Kidney (tissue), 14 donors: ENCODE data around the gene ATP13A3. TPM values are rescaled to one million over a fixed set of nuclear protein-coding genes. Genes with fewer than 3 reads are reported as not detected.

ENCODE experiments used
- DNase-seq, 5 donors: peaks; one replicate each; pipeline ENCODE4 v3.0.0-alpha.2; 2013 to 2020
- FAIRE-seq: peaks from 2 replicates; lab custom pipeline; 2012; peaks lifted over from hg19 to GRCh38; lab: Jason Lieb, UNC
- H3K27ac ChIP-seq, 2 donors: one replicate each; pipeline ENCODE4 v1.7.0; 2013; ENCODE audit warnings: low read depth in 2 of 2, low read length in 2 of 2, inconsistent platforms in 1 of 2
- H3K27me3 ChIP-seq: one replicate; pipeline ENCODE4 v1.7.1; 2013; ENCODE audit warnings: low read length, inconsistent platforms; ENCODE audit not compliant: control insufficient read depth, insufficient read depth
- H3K36me3 ChIP-seq, 3 donors: one replicate each; pipeline versions ENCODE4 v1.7.0 to v1.7.1; 2013; ENCODE audit warnings: low read length in 3 of 3, control low read depth in 1 of 3, inconsistent platforms in 1 of 3; ENCODE audit not compliant: insufficient read depth in 3 of 3, control insufficient read depth in 2 of 3
- H3K4me1 ChIP-seq, 3 donors: one replicate each; pipeline versions ENCODE4 v1.7.0 to v1.7.1; 2013; ENCODE audit warnings: low read length in 3 of 3, inconsistent platforms in 1 of 3, low read depth in 1 of 3; ENCODE audit not compliant: control insufficient read depth in 2 of 3, insufficient read depth in 2 of 3
- H3K4me3 ChIP-seq, 3 donors: one replicate each; pipeline versions ENCODE4 v1.7.0 to v1.8.1; 2013; ENCODE audit warnings: low read length in 3 of 3, control low read depth in 1 of 3, inconsistent platforms in 1 of 3
- H3K9ac ChIP-seq, 3 donors: one replicate each; pipeline versions ENCODE4 v1.7.0 to v1.7.1; 2013; ENCODE audit warnings: low read length in 3 of 3, control low read depth in 1 of 3, inconsistent platforms in 1 of 3
- H3K9me3 ChIP-seq, 3 donors: one replicate each; pipeline versions ENCODE4 v1.7.0 to v1.7.1; 2013; ENCODE audit warnings: low read length in 3 of 3, control low read depth in 1 of 3, inconsistent platforms in 1 of 3; ENCODE audit not compliant: control insufficient read depth in 2 of 3, insufficient read depth in 1 of 3
- CTCF ChIP-seq: IDR thresholded peaks from 3 replicates; pipeline ENCODE4 v1.5.1; 2012; ENCODE audit warnings: mild to moderate bottlenecking, moderate library complexity, borderline replicate concordance; ENCODE audit not compliant: insufficient read depth; ENCODE audit errors: extremely low read depth
- intact Hi-C: fragments of 100-400 bp; cut with DNase I; formaldehyde crosslinking; loops from one replicate; pipeline ENCODE4 v1.11.1; 2022
- polyA plus RNA-seq: library from polyadenylated mRNA; stranded (reverse); fragments of 350-450 nt; fragmentation: Illumina TruSeq; extraction: RNeasy Lipid Tissue Mini Kit (QIAGEN cat#74804); gene quantifications from one replicate; pipeline ENCODE4 v1.2.3, GENCODE V29; 2014; ENCODE audit warnings: low read depth, low replicate concordance; ENCODE audit not compliant: insufficient read depth
- total RNA-seq: library from RNA; stranded (reverse); fragmentation: NEBNext Ultra II Directional; extraction: Animal tissue kit (Norgen Biotek cat#: 25700); gene quantifications from one replicate; pipeline ENCODE4 v1.2.1, GENCODE V29; 2021
- donor health status: control.
- donor health status: control.
- donor health status: control.
- donor health status: control.
- donor health status: control.
- donor health status: DM: yes; HTN: yes; CAD: no.
- donor health status: Normal renal cell carcinoma (clear cell type).

ATP13A3 gene
- total and polyA plus RNA-seq, 2 donors from 2014 or later: 15.3 to 103 TPM

GRCh38 chr3:194379231-194379630, 107.6 kb downstream of the ATP13A3 start:
- intact Hi-C loops: no loop called here
- Histone ChIP-seq H3K9me3 (no peaks in the 10 kb centered on the region), H3K4me3 (no peak overlapping the region), H3K36me3 (no peaks in the 10 kb centered on the region), H3K4me1 (no peaks in the 10 kb centered on the region), H3K27ac (no peak overlapping the region), H3K9ac (no peak overlapping the region), H3K27me3 (no peaks in the 10 kb centered on the region)
- no peak for DNase-seq
- no peak for TF ChIP-seq CTCF
- no peak for FAIRE-seq

GRCh38 chr3:194377708-194378107, 109.1 kb downstream of the ATP13A3 start:
- no peaks in the 10 kb centered on the region for H3K36me3 ChIP-seq
- H3K4me3 ChIP-seq: no peak overlapping the region
- TF ChIP-seq CTCF: no peak
- H3K9me3 ChIP-seq: no peaks in the 10 kb centered on the region
- DNase-seq (no peak), FAIRE-seq (no peak)
- no peak overlapping the region for H3K27ac ChIP-seq
- no peaks in the 10 kb centered on the region for H3K4me1 ChIP-seq
- intact Hi-C loops: no loop called here
- H3K9ac ChIP-seq: no peak overlapping the region
- no peaks in the 10 kb centered on the region for H3K27me3 ChIP-seq

GRCh38 chr3:194376241-194376560, 110.6 kb downstream of the ATP13A3 start:
- FAIRE-seq: no peak
- Histone ChIP-seq H3K4me1 (no peaks in the 10 kb centered on the region), H3K4me3 (no peak overlapping the region), H3K9me3 (no peaks in the 10 kb centered on the region), H3K36me3 (no peaks in the 10 kb centered on the region), H3K9ac (no peak overlapping the region), H3K27me3 (no peaks in the 10 kb centered on the region), H3K27ac (no peak overlapping the region)
- intact Hi-C loops: no loop called here
- no peak for DNase-seq
- no peak for TF ChIP-seq CTCF
